HUES64 (cell line): ENCODE results near the gene VSIR.

Source experiments
- H3K27ac ChIP-seq: 2 replicates; pipeline ENCODE4 v1.7.0; 2013; ENCODE audit warnings: low read depth, low read length, inconsistent platforms
- H3K27me3 ChIP-seq: 2 replicates; pipeline ENCODE4 v1.6.1; 2013; ENCODE audit warnings: mild to moderate bottlenecking, low read length; ENCODE audit not compliant: insufficient read depth
- H3K36me3 ChIP-seq: 2 replicates; pipeline ENCODE4 v1.6.1; 2013; ENCODE audit warnings: mild to moderate bottlenecking, low read length; ENCODE audit not compliant: insufficient read depth
- H3K4me1 ChIP-seq: 2 replicates; pipeline ENCODE4 v1.6.1; 2013; ENCODE audit warnings: mild to moderate bottlenecking, low read length, moderate library complexity; ENCODE audit not compliant: insufficient read depth
- H3K4me3 ChIP-seq: 2 replicates; pipeline ENCODE4 v1.5.1; 2013; ENCODE audit warnings: mild to moderate bottlenecking, low read length, moderate library complexity
- H3K9ac ChIP-seq: 2 replicates; pipeline ENCODE4 v1.6.1; 2013; ENCODE audit warnings: mild to moderate bottlenecking, low read depth, low read length
- H3K9me3 ChIP-seq: 2 replicates; pipeline ENCODE4 v1.6.1; 2013; ENCODE audit warnings: low read depth, low read length; ENCODE audit not compliant: insufficient read depth
- WGBS: fragments of 150-250, 120-280 bp; methylation state at CpG from one replicate; pipeline ENCODE4 v1.1.7; 2013; ENCODE audit warnings: missing lambda C conversion rate; 5-methylcytosine and 5-hydroxymethylcytosine counted together

The VSIR gene

GRCh38 chr10:71790749-71791440, 17.6 kb upstream of the VSIR start:
- Histone ChIP-seq H3K27ac (no peak overlapping the region), H3K4me3 (no peak overlapping the region), H3K9ac (no peak overlapping the region), H3K9me3 (no peaks in the 10 kb centered on the region), H3K36me3 (no peaks in the 10 kb centered on the region), H3K4me1 (no peaks in the 10 kb centered on the region), H3K27me3 (no peaks in the 10 kb centered on the region)
- 87% methylated on average over 17 of the region's 17 CpGs for WGBS

GRCh38 chr10:71789871-71790270, 16.6 kb upstream of the VSIR start:
- 84% methylated on average over 8 of the region's 10 CpGs for WGBS
- Histone ChIP-seq H3K36me3 (no peaks in the 10 kb centered on the region), H3K4me1 (no peaks in the 10 kb centered on the region), H3K4me3 (no peak overlapping the region), H3K27me3 (no peaks in the 10 kb centered on the region), H3K9ac (no peak overlapping the region), H3K9me3 (no peaks in the 10 kb centered on the region), H3K27ac (no peak overlapping the region)

GRCh38 chr10:71788954-71789353, 15.6 kb upstream of the VSIR start:
- Histone ChIP-seq H3K9ac (no peak overlapping the region), H3K36me3 (no peaks in the 10 kb centered on the region), H3K9me3 (no peaks in the 10 kb centered on the region), H3K4me3 (no peak overlapping the region), H3K4me1 (no peaks in the 10 kb centered on the region), H3K27ac (no peak overlapping the region), H3K27me3 (no peaks in the 10 kb centered on the region)
- 93% methylated on average over 7 of the region's 8 CpGs for WGBS

- H3K36me3 ChIP-seq, result no peaks in the 10 kb centered on the region
- no peaks in the 10 kb centered on the region for H3K9me3 ChIP-seq
- WGBS, result 93% methylated on average over 18 of the region's 18 CpGs
- H3K27me3 ChIP-seq, result no peaks in the 10 kb centered on the region
- H3K27ac ChIP-seq, result no peak overlapping the region
- H3K4me1 ChIP-seq, result peaks cover 8% of the 10 kb centered on the region; the same call in 1 of the 2 replicates
- no peak overlapping the region for H3K9ac ChIP-seq
- no peak overlapping the region for H3K4me3 ChIP-seq
Observed at GRCh38 chr10:71784679-71785272, 11.5 kb upstream of the VSIR start.

- Histone ChIP-seq H3K9me3 (no peaks in the 10 kb centered on the region), H3K4me3 (no peak overlapping the region), H3K36me3 (no peaks in the 10 kb centered on the region), H3K4me1 (peaks cover 8% of the 10 kb centered on the region; the same call in 1 of the 2 replicates), H3K27me3 (no peaks in the 10 kb centered on the region), H3K9ac (no peak overlapping the region), H3K27ac (no peak overlapping the region)
- 90% methylated on average over 17 of the region's 17 CpGs for WGBS
Observed at GRCh38 chr10:71783917-71784678, 10.8 kb upstream of the VSIR start.

- peaks cover 8% of the 10 kb centered on the region; the same call in 1 of the 2 replicates for H3K4me1 ChIP-seq
- H3K9me3 ChIP-seq, result no peaks in the 10 kb centered on the region
- no peak overlapping the region for H3K27ac ChIP-seq
- no peaks in the 10 kb centered on the region for H3K27me3 ChIP-seq
- no peak overlapping the region for H3K4me3 ChIP-seq
- WGBS, result 57% methylated on average over 7 of the region's 7 CpGs
- H3K36me3 ChIP-seq, result no peaks in the 10 kb centered on the region
- H3K9ac ChIP-seq, result no peak overlapping the region
Observed at GRCh38 chr10:71782917-71783490, 9.7 kb upstream of the VSIR start.

GRCh38 chr10:71782221-71782916, 9.0 kb upstream of the VSIR start:
- Histone ChIP-seq H3K27me3 (no peaks in the 10 kb centered on the region), H3K4me3 (no peak overlapping the region), H3K9ac (no peak overlapping the region), H3K36me3 (no peaks in the 10 kb centered on the region), H3K4me1 (peaks cover 8% of the 10 kb centered on the region; the same call in 1 of the 2 replicates), H3K9me3 (0 out of 2 replicates have a peak, but pooled peaks cover 1% of the 10 kb centered on the region), H3K27ac (no peak overlapping the region)
- WGBS, result 84% methylated on average over 6 of the region's 6 CpGs

GRCh38 chr10:71780719-71781118, 7.4 kb upstream of the VSIR start:
- Histone ChIP-seq H3K27ac (no peak overlapping the region), H3K4me3 (no peak overlapping the region), H3K9me3 (0 out of 2 replicates have a peak, but pooled peaks cover 2% of the 10 kb centered on the region), H3K36me3 (no peaks in the 10 kb centered on the region), H3K9ac (no peak overlapping the region), H3K4me1 (peaks cover 8% of the 10 kb centered on the region; the same call in 1 of the 2 replicates), H3K27me3 (no peaks in the 10 kb centered on the region)
- 79% methylated on average over 9 of the region's 9 CpGs for WGBS

- Histone ChIP-seq H3K9ac (no peak overlapping the region), H3K4me1 (peaks cover 8% of the 10 kb centered on the region; the same call in 1 of the 2 replicates), H3K4me3 (no peak overlapping the region), H3K27me3 (no peaks in the 10 kb centered on the region), H3K9me3 (0 out of 2 replicates have a peak, but pooled peaks cover 2% of the 10 kb centered on the region), H3K27ac (no peak overlapping the region), H3K36me3 (no peaks in the 10 kb centered on the region)
- WGBS, result 93% methylated on average over 7 of the region's 7 CpGs
Observed at GRCh38 chr10:71780156-71780555, 6.8 kb upstream of the VSIR start.

GRCh38 chr10:71779641-71780040, 6.3 kb upstream of the VSIR start:
- Histone ChIP-seq H3K9ac (no peak overlapping the region), H3K4me1 (peaks cover 8% of the 10 kb centered on the region; the same call in 1 of the 2 replicates), H3K27ac (no peak overlapping the region), H3K27me3 (no peaks in the 10 kb centered on the region; the same call in 1 of the 2 replicates), H3K36me3 (no peaks in the 10 kb centered on the region), H3K4me3 (no peak overlapping the region), H3K9me3 (0 out of 2 replicates have a peak, but pooled peaks cover 2% of the 10 kb centered on the region)
- WGBS, result 89% methylated on average over 6 of the region's 6 CpGs
